ENCODE results near the gene TMEM255B. TPM values are rescaled to one million over a fixed set of nuclear protein-coding genes. Genes with fewer than 3 reads are reported as not detected.

TMEM255B gene
- polyA plus RNA-seq, 3 donors = 5.1 to 7.5 (median 5.9) TPM

DNA sequence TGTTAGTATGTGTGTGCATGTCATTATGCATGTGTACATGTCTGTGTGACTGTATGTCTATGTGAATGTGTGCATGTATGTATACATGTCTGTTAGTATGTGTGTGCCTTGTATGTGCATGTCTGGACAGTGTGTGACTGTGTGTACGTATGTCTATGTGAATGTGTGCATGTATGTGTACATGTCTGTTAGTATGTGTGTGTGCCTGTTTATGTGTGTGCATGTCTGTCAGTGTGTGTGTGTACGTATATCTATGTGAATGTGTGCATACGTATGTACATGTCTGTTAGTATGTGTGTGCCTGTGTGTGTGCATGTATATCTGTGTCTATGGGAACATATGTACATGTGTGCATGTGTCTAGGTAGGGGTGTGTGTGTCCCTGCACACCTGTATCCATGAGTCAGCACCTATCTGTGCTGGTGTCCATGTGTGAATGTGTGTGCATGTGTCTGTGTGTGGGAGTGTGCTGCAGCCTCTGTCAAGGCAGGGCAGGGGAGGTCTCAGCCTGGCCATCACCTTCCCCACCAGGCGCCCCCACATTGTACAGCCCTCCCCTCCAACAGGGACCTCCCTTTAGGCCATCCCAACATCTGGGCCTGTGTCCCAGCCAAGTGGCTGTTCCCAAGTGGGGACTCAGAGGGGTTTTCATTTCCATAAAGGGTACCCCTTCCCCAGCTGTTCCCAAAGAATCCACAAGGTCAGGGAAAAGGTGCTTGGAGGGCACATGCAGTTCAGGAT lies 100.5 kb downstream of the TMEM255B start:
- H3K4me1 ChIP-seq (ENCODE audit: control insufficient read depth in 1 of 2, insufficient read depth in 2 of 2, low read length in 2 of 2) = peaks cover 24 to 37% of the 10 kb centered on the region in 2 donors
- no peak overlapping the region for H3K27ac ChIP-seq (ENCODE audit: low read depth in 1 of 2, low read length in 2 of 2)
- DNase-seq = no peak
- Mint-ChIP-seq H3K27me3 (ENCODE audit: low read depth in 3 of 3) (peaks cover 14 to 32% (median 22%) of the 10 kb centered on the region in 3 donors), H3K36me3 (peaks cover 11 to 12% of the 10 kb centered on the region in 2 donors), H3K4me1 (peaks cover 27% of the 10 kb centered on the region), H3K9me3 (peaks cover 0 to 8% (median 5%) of the 10 kb centered on the region in 7 donors), H3K4me3 (no peak overlapping the region), H3K27ac (no peak overlapping the region)
- intact Hi-C loops (cut with micrococcal nuclease) = no loop called here
- no peaks in the 10 kb centered on the region for H3K36me3 ChIP-seq (replicated peaks in 1 of 2; ENCODE audit: control insufficient read depth in 1 of 2, insufficient read depth in 2 of 2, low read length in 2 of 2)
- WGBS (ENCODE audit: insufficient coverage) = 100% methylated on average over 4 of the region's 4 CpGs
- no peaks in the 10 kb centered on the region for H4K20me1 ChIP-seq (ENCODE audit: insufficient read depth, low read length)
- peaks cover 5 to 14% of the 10 kb centered on the region in 2 donors for H3K27me3 ChIP-seq (ENCODE audit: control insufficient read depth in 2 of 2, insufficient read depth in 2 of 2, low read length in 2 of 2)
- H3K4me2 ChIP-seq (replicated peaks; ENCODE audit: extremely low read depth, low read length, poor library complexity, severe bottlenecking) = no peak overlapping the region
- no peak overlapping the region for H3K4me3 ChIP-seq (replicated peaks in 1 of 3; ENCODE audit: low read depth in 2 of 3, low read length in 3 of 3)
- TF ChIP-seq, protein P1, sequence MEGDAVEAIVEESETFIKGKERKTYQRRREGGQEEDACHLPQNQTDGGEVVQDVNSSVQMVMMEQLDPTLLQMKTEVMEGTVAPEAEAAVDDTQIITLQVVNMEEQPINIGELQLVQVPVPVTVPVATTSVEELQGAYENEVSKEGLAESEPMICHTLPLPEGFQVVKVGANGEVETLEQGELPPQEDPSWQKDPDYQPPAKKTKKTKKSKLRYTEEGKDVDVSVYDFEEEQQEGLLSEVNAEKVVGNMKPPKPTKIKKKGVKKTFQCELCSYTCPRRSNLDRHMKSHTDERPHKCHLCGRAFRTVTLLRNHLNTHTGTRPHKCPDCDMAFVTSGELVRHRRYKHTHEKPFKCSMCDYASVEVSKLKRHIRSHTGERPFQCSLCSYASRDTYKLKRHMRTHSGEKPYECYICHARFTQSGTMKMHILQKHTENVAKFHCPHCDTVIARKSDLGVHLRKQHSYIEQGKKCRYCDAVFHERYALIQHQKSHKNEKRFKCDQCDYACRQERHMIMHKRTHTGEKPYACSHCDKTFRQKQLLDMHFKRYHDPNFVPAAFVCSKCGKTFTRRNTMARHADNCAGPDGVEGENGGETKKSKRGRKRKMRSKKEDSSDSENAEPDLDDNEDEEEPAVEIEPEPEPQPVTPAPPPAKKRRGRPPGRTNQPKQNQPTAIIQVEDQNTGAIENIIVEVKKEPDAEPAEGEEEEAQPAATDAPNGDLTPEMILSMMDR (IDR thresholded peaks at IDR 0.05) = no peak
- no peaks in the 10 kb centered on the region for H3K9me3 ChIP-seq (replicated peaks in 1 of 2; ENCODE audit: control insufficient read depth in 1 of 2, insufficient read depth in 1 of 2, low read length in 2 of 2)
- H3K79me2 ChIP-seq (ENCODE audit: insufficient read depth, low read length) = no peaks in the 10 kb centered on the region
- no peak overlapping the region for H2AFZ ChIP-seq (ENCODE audit: insufficient read depth, low read depth, low read length, poor library complexity, severe bottlenecking)
- H3K9ac ChIP-seq (ENCODE audit: insufficient read depth, low read length, poor library complexity, severe bottlenecking) = no peak overlapping the region

DNA sequence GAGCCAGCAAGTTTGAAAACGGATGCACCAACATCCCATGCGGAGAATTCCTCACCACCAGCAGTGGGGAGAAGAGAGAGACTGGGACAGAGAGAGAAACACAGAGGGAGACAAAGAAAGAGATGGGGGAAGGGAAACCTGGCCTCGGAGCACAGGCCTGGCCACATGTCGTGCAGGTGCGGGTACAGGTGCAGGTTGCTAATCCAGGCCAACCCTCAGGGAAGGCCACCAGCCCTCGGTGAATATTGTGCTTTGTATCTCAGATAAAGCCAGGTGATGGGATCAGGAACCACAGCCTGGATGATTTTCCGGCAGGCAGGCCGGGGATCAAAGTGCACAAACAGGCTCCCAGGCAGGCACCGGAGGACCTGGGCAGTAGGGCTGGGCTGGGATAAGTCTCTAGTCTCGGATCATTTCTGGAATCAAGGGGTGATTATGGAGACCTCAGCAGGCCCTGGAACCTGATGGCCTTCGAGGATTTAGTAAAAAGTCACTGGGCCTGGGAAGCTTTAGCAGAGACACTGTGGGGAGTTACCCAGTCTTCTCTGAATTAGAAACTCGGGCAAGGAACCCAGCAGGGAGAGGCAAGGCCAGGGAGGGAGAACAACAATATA lies 101.1 kb downstream of the TMEM255B start:
- no peak overlapping the region for H3K9ac ChIP-seq (ENCODE audit: insufficient read depth, low read length, poor library complexity, severe bottlenecking)
- Mint-ChIP-seq H3K36me3 (peaks cover 11 to 12% of the 10 kb centered on the region in 2 donors), H3K9me3 (peaks cover 4 to 11% (median 6%) of the 10 kb centered on the region in 7 donors), H3K27me3 (ENCODE audit: low read depth in 3 of 3) (peaks cover 21 to 39% (median 26%) of the 10 kb centered on the region in 3 donors), H3K4me3 (no peak overlapping the region), H3K27ac (peak overlapping the region in 2 of 7 donors; percentile 50 to 65), H3K4me1 (peaks cover 25% of the 10 kb centered on the region)
- TF ChIP-seq, protein P1 (IDR thresholded peaks at IDR 0.05) = no peak
- intact Hi-C loops (cut with micrococcal nuclease) = no loop called here
- no peak overlapping the region for H3K27ac ChIP-seq (ENCODE audit: low read depth in 1 of 2, low read length in 2 of 2)
- no peaks in the 10 kb centered on the region for H4K20me1 ChIP-seq (ENCODE audit: insufficient read depth, low read length)
- no peak for DNase-seq
- H3K79me2 ChIP-seq (ENCODE audit: insufficient read depth, low read length) = no peaks in the 10 kb centered on the region
- 86% methylated on average over 8 of the region's 12 CpGs for WGBS (ENCODE audit: insufficient coverage)
- no peaks in the 10 kb centered on the region for H3K9me3 ChIP-seq (replicated peaks in 1 of 2; ENCODE audit: control insufficient read depth in 1 of 2, insufficient read depth in 1 of 2, low read length in 2 of 2)
- no peak overlapping the region for H3K4me3 ChIP-seq (replicated peaks in 1 of 3; ENCODE audit: low read depth in 2 of 3, low read length in 3 of 3)
- no peak overlapping the region for H2AFZ ChIP-seq (ENCODE audit: insufficient read depth, low read depth, low read length, poor library complexity, severe bottlenecking)
- H3K36me3 ChIP-seq (replicated peaks in 1 of 2; ENCODE audit: control insufficient read depth in 1 of 2, insufficient read depth in 2 of 2, low read length in 2 of 2) = no peaks in the 10 kb centered on the region
- H3K4me1 ChIP-seq (ENCODE audit: control insufficient read depth in 1 of 2, insufficient read depth in 2 of 2, low read length in 2 of 2) = peaks cover 20 to 34% of the 10 kb centered on the region in 2 donors
- H3K27me3 ChIP-seq (ENCODE audit: control insufficient read depth in 2 of 2, insufficient read depth in 2 of 2, low read length in 2 of 2) = peaks cover 9 to 20% of the 10 kb centered on the region in 2 donors
- H3K4me2 ChIP-seq (replicated peaks; ENCODE audit: extremely low read depth, low read length, poor library complexity, severe bottlenecking) = no peak overlapping the region

All from CD14-positive monocyte (primary cell).